Skeletal muscle satellite cell (primary cell): ENCODE measurements around the gene HMBS.
A peak's percentile ranks its signal among the peaks of the same experiment; 100 is the strongest.

Experiments
- H3K27me3 ChIP-seq: 2 replicates; pipeline ENCODE4 v1.7.0; 2013; ENCODE audit warnings: low read length; ENCODE audit not compliant: control insufficient read depth, insufficient read depth
- H3K36me3 ChIP-seq: 2 replicates; pipeline ENCODE4 v1.7.0; 2013; ENCODE audit warnings: mild to moderate bottlenecking, control low read depth, low read length; ENCODE audit not compliant: insufficient read depth
- H3K4me1 ChIP-seq: 2 replicates; pipeline ENCODE4 v1.7.0; 2013; ENCODE audit warnings: low read length; ENCODE audit not compliant: control insufficient read depth, insufficient read depth
- H3K4me2 ChIP-seq: 2 replicates; pipeline ENCODE4 v1.7.0; 2013; ENCODE audit warnings: mild to moderate bottlenecking, low read length
- H3K4me3 ChIP-seq: 2 replicates; pipeline ENCODE4 v1.7.0; 2013; ENCODE audit warnings: low read length
- H3K9ac ChIP-seq: 2 replicates; pipeline ENCODE4 v1.7.0; 2013; ENCODE audit warnings: mild to moderate bottlenecking, low read depth, low read length, moderate library complexity
- H3K9me3 ChIP-seq: replicated peaks from 2 replicates; pipeline ENCODE4 v1.7.0; 2013; ENCODE audit warnings: mild to moderate bottlenecking, control low read depth, low read length

Gene HMBS

DNA sequence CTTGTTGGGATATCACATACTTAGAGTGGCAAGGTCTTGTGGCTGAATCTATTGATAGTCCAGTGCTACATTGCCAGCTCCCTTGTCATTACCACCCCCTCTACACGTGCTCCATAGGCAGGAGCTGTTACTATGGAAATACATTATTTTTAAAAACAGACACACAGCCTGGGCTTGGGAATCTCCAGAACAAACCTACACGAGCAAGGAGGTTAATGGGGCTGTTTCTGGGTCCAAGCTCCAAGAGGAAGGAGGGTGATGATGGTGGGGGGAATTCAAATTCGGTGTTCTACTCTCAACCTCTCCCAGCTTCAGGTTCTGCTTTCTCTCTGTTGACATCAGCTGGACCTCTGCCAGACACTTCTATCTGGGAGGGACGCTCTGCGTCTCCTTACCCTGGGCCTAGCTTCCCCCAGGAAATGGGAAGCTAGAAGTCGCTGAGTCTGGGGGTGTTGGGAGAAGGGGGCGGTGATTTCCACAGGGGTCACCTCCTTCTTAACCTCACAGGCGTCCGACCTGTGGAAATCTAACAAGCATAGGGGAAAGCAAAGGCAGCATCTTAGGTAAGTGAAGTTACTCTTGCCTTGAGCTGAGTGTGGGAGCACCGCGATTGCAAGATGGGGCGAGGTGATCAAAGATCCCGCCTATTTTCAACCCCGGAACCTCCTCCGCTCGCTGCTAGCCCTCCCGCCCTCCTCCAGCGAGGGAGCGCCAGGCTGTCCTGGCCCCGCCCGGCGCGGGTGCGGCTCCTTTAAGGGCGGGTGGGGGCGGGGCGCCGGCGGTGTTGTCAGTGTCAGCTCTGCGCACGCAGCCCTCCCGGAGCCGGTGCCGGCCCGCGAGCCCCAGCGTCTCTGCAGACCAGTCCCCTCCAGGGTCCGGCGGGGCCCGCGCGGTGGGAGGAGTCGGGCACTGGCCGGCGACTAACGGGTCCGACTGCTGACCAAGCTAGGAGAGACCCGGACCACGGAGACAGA, 22.2 kb downstream of the HMBS start, which contains the start of gene C2CD2L:
TSS of gene C2CD2L (plus strand) at position 781 of the 974 bp plus-strand sequence. CDS start 398 bp downstream, outside the sequence.
- Histone ChIP-seq H3K9ac (peak within 1 kb of the TSS; percentile 82), H3K4me3 (peak within 1 kb of the TSS; percentile 88), H3K9me3 (no peaks in the 10 kb centered on the region), H3K27me3 (no peaks in the 10 kb centered on the region), H3K4me2 (peak within 1 kb of the TSS; percentile 94), H3K36me3 (peaks cover 13% of the 10 kb centered on the region), H3K4me1 (peaks cover 26% of the 10 kb centered on the region)

GRCh38 chr11:119107538-119108145, 23.0 kb downstream of the HMBS start:
- Histone ChIP-seq H3K9me3 (no peaks in the 10 kb centered on the region), H3K4me3 (peak overlapping the region; percentile 88), H3K4me1 (peaks cover 24% of the 10 kb centered on the region), H3K9ac (peak overlapping the region; percentile 82), H3K27me3 (no peaks in the 10 kb centered on the region), H3K36me3 (peaks cover 15% of the 10 kb centered on the region), H3K4me2 (peak overlapping the region; percentile 94)

DNA sequence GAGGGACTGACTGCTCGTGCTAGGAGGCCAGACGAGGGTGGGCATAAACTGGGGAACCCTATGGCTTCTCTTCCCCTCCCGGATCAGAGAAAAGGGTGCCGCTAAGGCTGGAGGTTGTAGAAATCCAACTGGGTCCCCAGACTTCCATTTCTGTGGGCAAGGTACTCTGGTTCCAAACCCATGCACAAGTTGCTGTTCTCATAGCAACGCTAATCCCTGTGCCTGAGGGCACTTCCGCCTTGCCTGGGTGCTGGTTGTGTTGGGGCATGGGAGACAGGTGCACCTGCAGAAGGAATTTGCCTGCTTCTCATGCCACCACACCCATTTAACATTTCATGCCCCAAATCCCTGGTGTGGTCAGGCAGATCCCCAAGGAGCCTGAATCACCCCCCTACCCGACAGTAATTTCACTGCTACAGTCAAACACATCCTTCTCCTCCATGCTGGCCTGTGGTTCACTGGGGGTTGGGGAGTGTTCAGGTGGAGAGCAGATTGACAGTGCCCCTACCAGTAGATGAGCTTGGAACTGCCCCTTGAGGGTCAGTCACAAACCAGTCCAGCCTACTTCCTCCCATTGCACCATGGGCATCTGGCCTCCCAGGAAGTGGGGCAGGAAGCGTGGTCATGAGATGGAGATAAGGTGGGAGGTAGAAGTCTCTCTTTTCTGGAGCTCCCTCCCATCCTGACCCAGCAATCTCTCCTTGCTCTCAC, 23.6 kb downstream of the HMBS start:
- H3K27me3 ChIP-seq = no peaks in the 10 kb centered on the region
- peaks cover 18% of the 10 kb centered on the region for H3K36me3 ChIP-seq
- H3K9ac ChIP-seq = peak overlapping the region; percentile 82
- peaks cover 18% of the 10 kb centered on the region for H3K4me1 ChIP-seq
- peak overlapping the region; percentile 94 for H3K4me2 ChIP-seq
- H3K9me3 ChIP-seq = no peaks in the 10 kb centered on the region
- H3K4me3 ChIP-seq = peak overlapping the region; percentile 88

GRCh38 chr11:119108857-119109221, 24.2 kb downstream of the HMBS start:
- Histone ChIP-seq H3K4me2 (peak overlapping the region; percentile 94), H3K36me3 (peaks cover 23% of the 10 kb centered on the region), H3K9ac (no peak overlapping the region), H3K9me3 (no peaks in the 10 kb centered on the region), H3K4me1 (peaks cover 18% of the 10 kb centered on the region), H3K27me3 (no peaks in the 10 kb centered on the region), H3K4me3 (peak overlapping the region; percentile 88)

GRCh38 chr11:119109843-119110242, 25.2 kb downstream of the HMBS start:
- no peaks in the 10 kb centered on the region for H3K27me3 ChIP-seq
- no peak overlapping the region for H3K4me2 ChIP-seq
- H3K4me3 ChIP-seq = no peak overlapping the region
- peaks cover 18% of the 10 kb centered on the region for H3K4me1 ChIP-seq
- no peak overlapping the region for H3K9ac ChIP-seq
- no peaks in the 10 kb centered on the region for H3K9me3 ChIP-seq
- H3K36me3 ChIP-seq = peaks cover 28% of the 10 kb centered on the region

- Histone ChIP-seq H3K4me3 (no peak overlapping the region), H3K9me3 (no peaks in the 10 kb centered on the region), H3K4me2 (no peak overlapping the region), H3K36me3 (peaks cover 28% of the 10 kb centered on the region), H3K4me1 (peaks cover 18% of the 10 kb centered on the region), H3K27me3 (no peaks in the 10 kb centered on the region), H3K9ac (no peak overlapping the region)
These were observed 25.8 kb downstream of the HMBS start for GRCh38 chr11:119110439-119110838.

GRCh38 chr11:119111361-119111925, 26.8 kb downstream of the HMBS start:
- H3K36me3 ChIP-seq = peaks cover 28% of the 10 kb centered on the region
- no peak overlapping the region for H3K4me3 ChIP-seq

DNA sequence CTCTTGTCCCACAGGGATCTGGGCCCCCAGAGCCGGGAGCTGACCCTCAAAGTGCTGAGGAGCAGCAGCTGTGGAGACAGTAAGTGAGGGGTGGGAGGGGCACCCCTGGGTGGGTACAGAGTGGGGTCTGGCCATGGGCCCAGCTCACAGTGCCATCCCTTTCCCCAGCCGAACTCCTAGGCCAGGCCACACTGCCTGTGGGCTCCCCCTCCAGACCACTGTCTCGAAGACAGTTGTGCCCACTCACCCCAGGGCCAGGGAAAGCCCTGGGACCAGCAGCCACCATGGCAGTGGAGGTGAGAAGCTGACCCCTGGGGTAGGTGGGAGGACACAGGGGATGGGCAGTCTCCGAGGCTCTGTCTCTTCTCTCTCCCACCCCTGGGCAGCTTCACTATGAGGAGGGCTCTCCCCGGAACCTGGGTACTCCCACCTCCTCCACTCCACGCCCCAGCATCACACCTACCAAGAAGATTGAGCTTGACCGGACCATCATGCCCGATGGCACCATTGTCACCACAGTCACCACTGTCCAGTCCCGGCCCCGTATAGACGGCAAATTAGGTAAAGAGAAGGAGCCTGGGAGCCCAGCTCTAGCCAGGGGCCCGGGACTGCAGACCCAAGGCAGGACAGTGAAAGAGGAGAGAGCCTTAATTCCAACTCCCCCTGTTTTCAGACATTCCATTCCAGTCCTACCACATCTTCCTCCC, 27.8 kb downstream of the HMBS start:
- Histone ChIP-seq H3K4me2 (no peak overlapping the region), H3K4me1 (peaks cover 13% of the 10 kb centered on the region), H3K27me3 (no peaks in the 10 kb centered on the region), H3K36me3 (peaks cover 28% of the 10 kb centered on the region), H3K9ac (no peak overlapping the region), H3K4me3 (no peak overlapping the region), H3K9me3 (no peaks in the 10 kb centered on the region)

More at GRCh38 chr11:119111361-119111925, 26.8 kb downstream of the HMBS start:
- peaks cover 18% of the 10 kb centered on the region for H3K4me1 ChIP-seq
- H3K27me3 ChIP-seq = no peaks in the 10 kb centered on the region
- H3K9me3 ChIP-seq = no peaks in the 10 kb centered on the region
- H3K4me2 ChIP-seq = no peak overlapping the region
- no peak overlapping the region for H3K9ac ChIP-seq

DNA sequence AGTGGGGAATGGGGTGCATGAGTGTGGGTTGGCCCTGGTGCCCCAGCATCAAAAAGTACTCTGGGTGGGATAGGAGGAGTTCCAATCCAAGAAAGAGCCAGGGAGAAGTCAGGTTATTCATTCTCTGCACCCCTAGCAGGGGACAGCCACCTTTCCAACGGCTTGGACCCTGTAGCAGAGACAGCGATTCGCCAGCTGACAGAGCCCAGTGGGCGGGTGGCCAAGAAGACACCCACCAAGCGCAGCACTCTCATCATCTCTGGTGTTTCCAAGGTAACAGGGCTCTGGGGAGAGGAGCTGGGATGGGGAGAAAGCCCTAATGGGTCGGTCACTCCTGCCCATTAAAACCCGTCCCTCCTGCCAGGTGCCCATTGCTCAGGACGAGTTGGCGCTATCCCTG, 29.0 kb downstream of the HMBS start:
- no peak overlapping the region for H3K4me3 ChIP-seq
- peaks cover 4% of the 10 kb centered on the region for H3K4me1 ChIP-seq
- H3K4me2 ChIP-seq = no peak overlapping the region
- no peaks in the 10 kb centered on the region for H3K9me3 ChIP-seq
- H3K9ac ChIP-seq = no peak overlapping the region
- no peaks in the 10 kb centered on the region for H3K27me3 ChIP-seq
- H3K36me3 ChIP-seq = peaks cover 28% of the 10 kb centered on the region

GRCh38 chr11:119114351-119114750, 29.7 kb downstream of the HMBS start:
- no peaks in the 10 kb centered on the region for H3K9me3 ChIP-seq
- no peaks in the 10 kb centered on the region for H3K27me3 ChIP-seq
- no peak overlapping the region for H3K4me2 ChIP-seq
- H3K36me3 ChIP-seq = peaks cover 28% of the 10 kb centered on the region
- no peaks in the 10 kb centered on the region for H3K4me1 ChIP-seq
- H3K4me3 ChIP-seq = no peak overlapping the region
- H3K9ac ChIP-seq = no peak overlapping the region
